WTC11 (cell line): ENCODE measurements around the gene GABRB1.

Source experiments
- ATF3 ChIP-seq: sonication (generic); formaldehyde crosslinking; conservative IDR thresholded peaks from 2 replicates; pipeline ENCODE4 v1.8.1; 2022; ENCODE audit warnings: mild to moderate bottlenecking, missing genetic modification reagents
- E2F5 ChIP-seq: sonication (generic); formaldehyde crosslinking; IDR thresholded peaks from 2 replicates; pipeline ENCODE4 v1.8.1; 2022; ENCODE audit warnings: mild to moderate bottlenecking, moderate library complexity, missing genetic modification reagents
- GRHL2 ChIP-seq: fragments of 250-450 bp; sonication (Bioruptor Pico); IDR thresholded peaks from 2 replicates; pipeline ENCODE4 v1.8.0; 2022; ENCODE audit warnings: mild to moderate bottlenecking, moderate library complexity; ENCODE audit not compliant: insufficient replicate concordance, severe bottlenecking
- ZBTB43 ChIP-seq: sonication (generic); formaldehyde crosslinking; IDR thresholded peaks from 2 replicates; pipeline ENCODE4 v1.8.1; 2023; ENCODE audit warnings: mild to moderate bottlenecking, missing genetic modification reagents
- TF ChIP-seq, protein P1 (sequence below): sonication (generic); formaldehyde crosslinking; IDR thresholded peaks from 2 replicates; pipeline ENCODE4 v1.8.0; 2022; ENCODE audit warnings: mild to moderate bottlenecking, missing genetic modification reagents
- TF ChIP-seq, protein P2 (sequence below): fragments of 200-600 bp; IDR thresholded peaks from 2 replicates; pipeline ENCODE4 v1.8.0; 2022; ENCODE audit warnings: antibody characterized with exemption

DNA sequence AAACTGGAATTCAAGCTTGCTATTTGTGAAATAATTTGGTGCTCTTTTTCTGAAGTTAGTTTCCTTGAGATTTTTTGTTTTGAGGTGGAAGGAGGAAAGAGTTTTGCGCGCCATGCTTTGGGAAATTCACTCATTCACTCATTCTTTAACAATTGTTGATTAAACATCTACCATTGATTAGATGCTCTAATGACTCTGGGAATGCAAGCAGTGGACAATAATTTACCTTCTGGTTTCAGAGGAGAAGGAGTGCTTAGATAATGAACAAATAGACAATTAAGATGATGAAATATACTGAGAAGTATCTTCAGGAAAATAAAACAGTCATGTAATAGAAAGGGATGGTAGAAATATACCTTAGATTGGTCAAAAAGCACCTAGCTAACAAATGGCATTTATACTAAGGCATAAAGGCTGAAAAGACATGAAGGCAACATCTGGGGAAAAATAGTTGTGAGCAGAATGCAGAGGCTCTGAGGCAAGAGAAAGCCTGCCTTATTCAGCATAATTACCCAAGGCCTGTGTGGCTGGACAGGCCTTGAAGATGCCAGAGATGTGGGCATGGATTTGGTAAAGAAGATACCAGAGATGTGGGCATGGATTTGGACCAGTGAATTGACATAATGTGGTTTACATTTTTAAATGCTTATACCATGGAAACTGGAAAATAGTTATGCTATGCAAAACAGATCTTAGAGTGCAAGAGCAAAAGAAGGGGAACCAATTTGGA lies 434.9 kb downstream of the GABRB1 start:
- TF ChIP-seq GRHL2 (CRISPR knock-in tag) (no peak), ATF3 (CRISPR knock-in tag) (no peak), ZBTB43 (CRISPR knock-in tag) (no peak), E2F5 (no peak)
- TF ChIP-seq, protein P1, sequence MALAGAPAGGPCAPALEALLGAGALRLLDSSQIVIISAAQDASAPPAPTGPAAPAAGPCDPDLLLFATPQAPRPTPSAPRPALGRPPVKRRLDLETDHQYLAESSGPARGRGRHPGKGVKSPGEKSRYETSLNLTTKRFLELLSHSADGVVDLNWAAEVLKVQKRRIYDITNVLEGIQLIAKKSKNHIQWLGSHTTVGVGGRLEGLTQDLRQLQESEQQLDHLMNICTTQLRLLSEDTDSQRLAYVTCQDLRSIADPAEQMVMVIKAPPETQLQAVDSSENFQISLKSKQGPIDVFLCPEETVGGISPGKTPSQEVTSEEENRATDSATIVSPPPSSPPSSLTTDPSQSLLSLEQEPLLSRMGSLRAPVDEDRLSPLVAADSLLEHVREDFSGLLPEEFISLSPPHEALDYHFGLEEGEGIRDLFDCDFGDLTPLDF (CRISPR knock-in tag), result no peak
- TF ChIP-seq, protein P2, sequence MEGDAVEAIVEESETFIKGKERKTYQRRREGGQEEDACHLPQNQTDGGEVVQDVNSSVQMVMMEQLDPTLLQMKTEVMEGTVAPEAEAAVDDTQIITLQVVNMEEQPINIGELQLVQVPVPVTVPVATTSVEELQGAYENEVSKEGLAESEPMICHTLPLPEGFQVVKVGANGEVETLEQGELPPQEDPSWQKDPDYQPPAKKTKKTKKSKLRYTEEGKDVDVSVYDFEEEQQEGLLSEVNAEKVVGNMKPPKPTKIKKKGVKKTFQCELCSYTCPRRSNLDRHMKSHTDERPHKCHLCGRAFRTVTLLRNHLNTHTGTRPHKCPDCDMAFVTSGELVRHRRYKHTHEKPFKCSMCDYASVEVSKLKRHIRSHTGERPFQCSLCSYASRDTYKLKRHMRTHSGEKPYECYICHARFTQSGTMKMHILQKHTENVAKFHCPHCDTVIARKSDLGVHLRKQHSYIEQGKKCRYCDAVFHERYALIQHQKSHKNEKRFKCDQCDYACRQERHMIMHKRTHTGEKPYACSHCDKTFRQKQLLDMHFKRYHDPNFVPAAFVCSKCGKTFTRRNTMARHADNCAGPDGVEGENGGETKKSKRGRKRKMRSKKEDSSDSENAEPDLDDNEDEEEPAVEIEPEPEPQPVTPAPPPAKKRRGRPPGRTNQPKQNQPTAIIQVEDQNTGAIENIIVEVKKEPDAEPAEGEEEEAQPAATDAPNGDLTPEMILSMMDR, result no peak
